ENCODE measurements around the gene KDSR. TPM values are rescaled to one million over a fixed set of nuclear protein-coding genes. Genes with fewer than 3 reads are reported as not detected.

Gene KDSR
- total and polyA plus RNA-seq, 2 experiments from 2014 or later = 26.5 to 50.7 TPM

- Histone ChIP-seq H3K4me1 (ENCODE audit: insufficient read depth) (peaks cover 5% of the 10 kb centered on the region), H3K27me3 (no peaks in the 10 kb centered on the region), H3K9me3 (ENCODE audit: low read depth) (no peaks in the 10 kb centered on the region), H3K79me2 (no peaks in the 10 kb centered on the region), H3K36me3 (replicated peaks; ENCODE audit: insufficient read depth, low read depth) (no peaks in the 10 kb centered on the region), H3K9me2 (replicated peaks; ENCODE audit: insufficient read depth) (no peaks in the 10 kb centered on the region), H3K27ac (no peak overlapping the region), H3K4me2 (no peak overlapping the region), H4K20me1 (ENCODE audit: insufficient read depth, poor library complexity, severe bottlenecking) (no peaks in the 10 kb centered on the region), H2AFZ (no peak overlapping the region), H3K4me3 (no peak overlapping the region)
- DNase-seq (ENCODE audit: low spot score) = no peak
- TF ChIP-seq EZH2phosphoT487 (IDR thresholded peaks at IDR 0.05; ENCODE audit: low read depth, severe bottlenecking, unreplicated experiment) (no peak), CTCF (IDR thresholded peaks at IDR 0.05; ENCODE audit: poor library complexity) (no peak), EZH2 (IDR thresholded peaks at IDR 0.05; ENCODE audit: borderline replicate concordance) (no peak)
- WGBS (ENCODE audit: low lambda C conversion rate, missing lambda C conversion rate) = 82% methylated on average over 1 of the region's 1 CpG
Observed at GRCh38 chr18:63287691-63288220, 79.2 kb downstream of the KDSR start.

- no peak for TF ChIP-seq CTCF (IDR thresholded peaks at IDR 0.05; ENCODE audit: poor library complexity)
- no peak for TF ChIP-seq EZH2 (IDR thresholded peaks at IDR 0.05; ENCODE audit: borderline replicate concordance)
- TF ChIP-seq EZH2phosphoT487 (IDR thresholded peaks at IDR 0.05; ENCODE audit: low read depth, severe bottlenecking, unreplicated experiment) = no peak
- Histone ChIP-seq H4K20me1 (ENCODE audit: insufficient read depth, poor library complexity, severe bottlenecking) (no peaks in the 10 kb centered on the region), H3K36me3 (replicated peaks; ENCODE audit: insufficient read depth, low read depth) (no peaks in the 10 kb centered on the region), H3K4me1 (ENCODE audit: insufficient read depth) (peaks cover 5% of the 10 kb centered on the region), H3K79me2 (no peaks in the 10 kb centered on the region), H3K9me3 (ENCODE audit: low read depth) (no peaks in the 10 kb centered on the region), H3K4me3 (no peak overlapping the region), H3K9me2 (replicated peaks; ENCODE audit: insufficient read depth) (no peaks in the 10 kb centered on the region), H3K27ac (no peak overlapping the region), H3K27me3 (no peaks in the 10 kb centered on the region), H2AFZ (no peak overlapping the region), H3K4me2 (no peak overlapping the region)
- no peak for DNase-seq (ENCODE audit: low spot score)
- 92% methylated on average over 4 of the region's 4 CpGs for whole genome bisulfite sequencing (ENCODE audit: low lambda C conversion rate, missing lambda C conversion rate)
Observed at GRCh38 chr18:63286926-63287325, 80.1 kb downstream of the KDSR start.

DNA sequence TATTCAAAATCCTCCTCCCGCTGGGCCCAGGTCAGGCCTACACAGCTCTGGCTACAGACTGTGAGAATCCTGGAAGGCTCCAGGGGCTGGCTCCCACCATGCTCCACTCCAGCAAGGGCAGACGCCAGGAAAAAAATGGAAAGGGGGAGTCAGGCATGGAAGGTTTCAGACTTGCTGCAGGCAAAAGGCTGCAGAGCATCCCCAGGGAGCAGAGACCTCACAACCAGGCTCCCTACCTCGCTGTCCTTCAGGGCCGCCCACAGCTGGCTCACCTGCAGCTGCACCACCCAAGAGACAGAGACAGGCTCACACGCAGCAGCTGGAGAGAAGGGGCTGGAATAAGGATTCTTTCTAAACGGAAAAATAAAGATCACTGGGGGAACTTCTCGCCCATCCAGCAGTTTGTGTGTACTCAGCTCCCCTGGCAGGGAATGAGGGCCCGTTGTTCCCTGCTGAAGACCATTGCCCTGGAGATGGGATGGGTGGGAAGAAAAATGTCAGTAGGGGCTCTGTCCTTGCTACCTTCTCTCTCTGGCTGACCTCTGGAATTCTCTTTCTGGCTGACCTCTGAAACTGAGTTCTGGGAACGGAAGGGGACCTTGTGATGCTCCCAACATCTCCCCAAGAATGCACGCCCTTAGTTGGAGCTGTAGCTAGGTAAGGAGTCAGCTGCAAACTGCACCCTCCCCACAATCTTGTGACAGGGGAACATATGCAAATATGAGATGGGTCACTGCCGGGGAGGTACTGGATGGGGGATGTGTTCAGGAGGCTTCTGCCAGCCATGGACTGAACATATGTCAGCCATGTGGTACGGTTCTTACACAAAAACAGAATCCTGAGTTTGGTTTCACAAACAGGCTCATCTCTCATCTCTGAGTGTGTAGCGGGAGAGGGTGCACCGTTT lies 81.9 kb downstream of the KDSR start:
- 87% methylated on average over 14 of the region's 14 CpGs for WGBS (ENCODE audit: low lambda C conversion rate, missing lambda C conversion rate)
- Histone ChIP-seq H3K36me3 (replicated peaks; ENCODE audit: insufficient read depth, low read depth) (no peaks in the 10 kb centered on the region), H3K9me3 (ENCODE audit: low read depth) (no peaks in the 10 kb centered on the region), H3K9me2 (replicated peaks; ENCODE audit: insufficient read depth) (no peaks in the 10 kb centered on the region), H3K4me3 (no peak overlapping the region), H3K27ac (no peak overlapping the region), H2AFZ (no peak overlapping the region), H3K4me2 (no peak overlapping the region), H3K79me2 (no peaks in the 10 kb centered on the region), H3K27me3 (no peaks in the 10 kb centered on the region), H4K20me1 (ENCODE audit: insufficient read depth, poor library complexity, severe bottlenecking) (no peaks in the 10 kb centered on the region), H3K4me1 (ENCODE audit: insufficient read depth) (peaks cover 5% of the 10 kb centered on the region)
- DNase-seq (ENCODE audit: low spot score) = no peak
- no peak for TF ChIP-seq EZH2phosphoT487 (IDR thresholded peaks at IDR 0.05; ENCODE audit: low read depth, severe bottlenecking, unreplicated experiment)
- TF ChIP-seq CTCF (IDR thresholded peaks at IDR 0.05; ENCODE audit: poor library complexity) = no peak
- TF ChIP-seq EZH2 (IDR thresholded peaks at IDR 0.05; ENCODE audit: borderline replicate concordance) = no peak
